ENCODE results near the gene ZEB2. TPM values are rescaled to one million over a fixed set of nuclear protein-coding genes. Genes with fewer than 3 reads are reported as not detected.

ZEB2 gene
- total RNA-seq, 1 experiment from 2014 or later: 1.2 TPM

GRCh38 chr2:144430722-144431391 lies 89.1 kb downstream of the ZEB2 start:
- Mint-ChIP-seq H3K27me3 (ENCODE audit: low read depth) (peaks cover 2% of the 10 kb centered on the region; the same call in 1 of the 2 replicates), H3K4me3 (no peak overlapping the region), H3K4me1 (peaks cover 16% of the 10 kb centered on the region in 2 experiments), H3K36me3 (ENCODE audit: insufficient read depth in 1 of 3, low read depth in 3 of 3) (0 out of 7 replicates have a peak, but pooled peaks cover 0 to 1% (median 0%) of the 10 kb centered on the region in 3 experiments), H3K9me3 (no peaks in the 10 kb centered on the region; a peak in 1 of 5 replicates), H3K27ac (no peak overlapping the region)
- Histone ChIP-seq H3K9ac (ENCODE audit: extremely low read depth, insufficient read length, low read length) (no peak overlapping the region), H3K27ac (ENCODE audit: insufficient read length, low read depth, low read length) (no peak overlapping the region), H3T11ph (ENCODE audit: low read length) (no peak overlapping the region), H2BK120ac (ENCODE audit: low read depth, low read length, poor library complexity, severe bottlenecking) (no peak overlapping the region), H3K4me2 (ENCODE audit: insufficient read depth, insufficient read length, low read length) (no peak overlapping the region), H2BK5ac (ENCODE audit: insufficient read length, low read length) (no peak overlapping the region), H3K18ac (ENCODE audit: insufficient read length, low read depth, low read length) (no peak overlapping the region), H2AK5ac (ENCODE audit: insufficient read length, low read length) (no peak overlapping the region), H4K8ac (replicated peaks; ENCODE audit: insufficient read length, low read depth, low read length) (no peak overlapping the region), H3K4me1 (ENCODE audit: insufficient read depth, low read length) (no peaks in the 10 kb centered on the region), H3K14ac (ENCODE audit: insufficient read depth, low read length) (no peak overlapping the region), H2AFZ (ENCODE audit: low read length) (no peak overlapping the region), H3K23ac (ENCODE audit: insufficient read length, low read depth, low read length) (no peak overlapping the region), H2BK15ac (ENCODE audit: low read depth, low read length) (no peak overlapping the region), H2BK20ac (ENCODE audit: low read depth, low read length, poor library complexity, severe bottlenecking) (no peak overlapping the region), H3K23me2 (ENCODE audit: insufficient read length, low read depth, low read length, poor library complexity, severe bottlenecking) (no peaks in the 10 kb centered on the region), H4K5ac (ENCODE audit: insufficient read length, low read depth, low read length) (no peak overlapping the region), H4K20me1 (ENCODE audit: control insufficient read depth, insufficient read depth, insufficient read length) (no peaks in the 10 kb centered on the region), H3K79me1 (ENCODE audit: insufficient read depth, low read depth, low read length, poor library complexity, severe bottlenecking) (no peaks in the 10 kb centered on the region), H3K27me3 (ENCODE audit: insufficient read depth, low read length) (no peaks in the 10 kb centered on the region), H3K4ac (ENCODE audit: low read depth, low read length) (no peak overlapping the region), H2BK12ac (ENCODE audit: insufficient read length, low read depth, low read length) (no peak overlapping the region), H4K91ac (ENCODE audit: insufficient read length, low read depth, low read length) (no peak overlapping the region), H3K9me3 (ENCODE audit: control insufficient read depth, low read depth, low read length) (no peaks in the 10 kb centered on the region), H3K79me2 (ENCODE audit: insufficient read depth, low read length) (no peaks in the 10 kb centered on the region), H3K56ac (ENCODE audit: insufficient read length, low read depth, low read length) (no peak overlapping the region)
- no peak for TF ChIP-seq CTCF (conservative IDR thresholded peaks at IDR 0.05)
- DNase-seq: no peak
- no CpG with 5 or more reads among the region's 10 CpGs for WGBS (ENCODE audit: extremely low coverage, insufficient read length, low lambda C conversion rate)

All from H9 (cell line).